ENCODE measurements around the gene KLK1. TPM values are rescaled to one million over a fixed set of nuclear protein-coding genes. Genes with fewer than 3 reads are reported as not detected.

Gene KLK1
- total and polyA plus RNA-seq, 2 of the 13 experiments (the other 11 are each of a cell fraction or from before 2014, with no cell fraction given), result not detected

- DNase-seq (ENCODE audit: low spot score), result no peak
- FAIRE-seq, result no peak
- no peaks in the 10 kb centered on the region for H3K9me3 ChIP-seq (ENCODE audit: low read length)
- intact Hi-C loops (cut with micrococcal nuclease; ENCODE audit: unreplicated experiment), result no loop called here
- no peak overlapping the region for H3K4me2 ChIP-seq (ENCODE audit: low read depth, low read length)
- H4K20me1 ChIP-seq (ENCODE audit: insufficient read depth, low read length), result no peaks in the 10 kb centered on the region
- ChIA-PET CTCF (ENCODE audit: low intra/inter-chr PET ratio, low total read pairs) (no interaction called here), POLR2A (no interaction called here)
- WGBS (ENCODE audit: low lambda C conversion rate), result 33% methylated on average over 5 of the region's 5 CpGs
- ATAC-seq, result no peak
- H3K36me3 ChIP-seq (replicated peaks in 1 of 2; ENCODE audit: control insufficient read depth in 1 of 2, insufficient read depth in 2 of 2, low read length in 2 of 2), result no peaks in the 10 kb centered on the region
- H3K4me1 ChIP-seq (ENCODE audit: insufficient read depth, low read length), result no peaks in the 10 kb centered on the region
- H3K27ac ChIP-seq (ENCODE audit: extremely low read length, insufficient read depth, low read length), result no peak overlapping the region
- H3K9ac ChIP-seq (ENCODE audit: insufficient read depth, low read depth, low read length), result no peak overlapping the region
- no peak for TF ChIP-seq NR1H2 (CRISPR knock-in tag; IDR thresholded peaks at IDR 0.05; ENCODE audit: borderline replicate concordance, low read depth)
- no peak for TF ChIP-seq STAT6 (CRISPR knock-in tag; IDR thresholded peaks at IDR 0.05; ENCODE audit: borderline replicate concordance)
- TF ChIP-seq ZFP62 (CRISPR knock-in tag; IDR thresholded peaks at IDR 0.05), result no peak
- no peak for TF ChIP-seq MYC (CRISPR knock-in tag; IDR thresholded peaks at IDR 0.05; ENCODE audit: borderline replicate concordance)
- TF ChIP-seq SALL1 (CRISPR knock-in tag; IDR thresholded peaks at IDR 0.05), result no peak
- no peak for TF ChIP-seq SAP130 (CRISPR knock-in tag; IDR thresholded peaks at IDR 0.05; ENCODE audit: low read depth)
- TF ChIP-seq TFAP4 (IDR thresholded peaks at IDR 0.05; ENCODE audit: borderline replicate concordance, low read depth), result no peak
- TF ChIP-seq AKNA (CRISPR knock-in tag; IDR thresholded peaks at IDR 0.05; ENCODE audit: borderline replicate concordance), result no peak
- TF ChIP-seq ELK4 (CRISPR knock-in tag; IDR thresholded peaks at IDR 0.05; ENCODE audit: borderline replicate concordance), result no peak
- TF ChIP-seq ARNT (IDR thresholded peaks at IDR 0.05), result no peak
- no peak for TF ChIP-seq CCDC6 (CRISPR knock-in tag; IDR thresholded peaks at IDR 0.05)
- H3K27me3 ChIP-seq (ENCODE audit: control insufficient read depth in 1 of 2, insufficient read depth in 2 of 2, low read length in 2 of 2), result peaks cover 0 to 31% of the 10 kb centered on the region in 2 experiments; a peak in 3 of 5 replicates
- no peaks in the 10 kb centered on the region for H3K79me2 ChIP-seq (ENCODE audit: insufficient read depth, low read length)
- H2AFZ ChIP-seq (ENCODE audit: low read length), result no peak overlapping the region
- H3K4me3 ChIP-seq (replicated peaks in 1 of 3; ENCODE audit: insufficient read depth in 1 of 3, low read depth in 2 of 3, low read length in 3 of 3), result no peak overlapping the region
- in situ Hi-C loops (cut with HindIII; ENCODE audit: extremely low pct_ligation_motif_present, low pct_unique_long_range_greater_than_20kb), result loop anchor here (25.0 kb wide), 1 partner anchor 414 kb away; the partner anchor contains the start of gene NAPSA
- no TSS peak for BruUV-seq (replicated peaks)
Measured at GRCh38 chr19:50776131-50776530, 47.5 kb downstream of the KLK1 start.

Data from HepG2 (cell line).